Breast epithelium (tissue), 3 donors: ENCODE data around the gene CACNB1.

Experiments
- POLR2A ChIP-seq: fragments of 450-650 bp; IDR thresholded peaks from one replicate; pipeline ENCODE4 v1.6.1; 2016; ENCODE audit warnings: antibody characterized with exemption, mild to moderate bottlenecking, moderate library complexity
- POLR2AphosphoS5 ChIP-seq, 3 donors: sonication (generic); formaldehyde crosslinking; IDR thresholded peaks; one replicate each; pipeline ENCODE4 v1.6.1; 2017; ENCODE audit warnings: antibody characterized with exemption in 3 of 3
- TF ChIP-seq, protein P1 (sequence below), 3 donors: fragments of 450-650 bp; IDR thresholded peaks; one replicate each; pipeline ENCODE4 v1.5.1; 2016 to 2017; ENCODE audit warnings: antibody characterized with exemption in 3 of 3, mild to moderate bottlenecking in 3 of 3, moderate library complexity in 3 of 3

GRCh38 chr17:39231591-39232551 lies 34.4 kb upstream of the CACNB1 start:
- TF ChIP-seq, protein P1, sequence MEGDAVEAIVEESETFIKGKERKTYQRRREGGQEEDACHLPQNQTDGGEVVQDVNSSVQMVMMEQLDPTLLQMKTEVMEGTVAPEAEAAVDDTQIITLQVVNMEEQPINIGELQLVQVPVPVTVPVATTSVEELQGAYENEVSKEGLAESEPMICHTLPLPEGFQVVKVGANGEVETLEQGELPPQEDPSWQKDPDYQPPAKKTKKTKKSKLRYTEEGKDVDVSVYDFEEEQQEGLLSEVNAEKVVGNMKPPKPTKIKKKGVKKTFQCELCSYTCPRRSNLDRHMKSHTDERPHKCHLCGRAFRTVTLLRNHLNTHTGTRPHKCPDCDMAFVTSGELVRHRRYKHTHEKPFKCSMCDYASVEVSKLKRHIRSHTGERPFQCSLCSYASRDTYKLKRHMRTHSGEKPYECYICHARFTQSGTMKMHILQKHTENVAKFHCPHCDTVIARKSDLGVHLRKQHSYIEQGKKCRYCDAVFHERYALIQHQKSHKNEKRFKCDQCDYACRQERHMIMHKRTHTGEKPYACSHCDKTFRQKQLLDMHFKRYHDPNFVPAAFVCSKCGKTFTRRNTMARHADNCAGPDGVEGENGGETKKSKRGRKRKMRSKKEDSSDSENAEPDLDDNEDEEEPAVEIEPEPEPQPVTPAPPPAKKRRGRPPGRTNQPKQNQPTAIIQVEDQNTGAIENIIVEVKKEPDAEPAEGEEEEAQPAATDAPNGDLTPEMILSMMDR (IDR thresholded peaks at IDR 0.05), result peak in 2 of 3 donors; percentile 40 to 69
- TF ChIP-seq POLR2AphosphoS5 (IDR thresholded peaks at IDR 0.05) (no peak), POLR2A (no peak)
